HG03066 (cell line): ENCODE results near the gene MMS22L.

Source experiments
- ATAC-seq: cut with Tn5 transposase; IDR thresholded peaks from one replicate; pipeline ENCODE4 v1.9.1; 2021; ENCODE audit warnings: low read depth; ENCODE audit not compliant: unreplicated experiment

Gene MMS22L

DNA sequence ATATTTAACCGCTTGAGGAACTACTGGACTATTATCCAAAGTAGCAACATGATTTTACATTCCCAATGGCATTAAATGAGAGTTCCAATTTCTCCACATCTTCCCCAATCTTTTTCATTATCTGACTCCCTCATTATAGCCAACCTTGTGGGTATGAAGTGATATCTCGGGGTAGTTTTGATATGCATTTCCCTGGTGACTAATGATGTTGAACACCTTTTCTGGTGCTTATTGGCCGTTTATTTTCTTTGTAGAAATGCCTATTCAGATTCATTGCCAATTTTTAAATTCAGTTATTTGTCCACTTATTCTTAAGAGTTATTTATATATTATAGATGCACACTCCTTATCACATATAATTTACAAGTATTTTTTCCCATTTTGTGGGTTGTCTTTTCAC is 129.0 kb downstream of the MMS22L start:
- no peak for ATAC-seq

DNA sequence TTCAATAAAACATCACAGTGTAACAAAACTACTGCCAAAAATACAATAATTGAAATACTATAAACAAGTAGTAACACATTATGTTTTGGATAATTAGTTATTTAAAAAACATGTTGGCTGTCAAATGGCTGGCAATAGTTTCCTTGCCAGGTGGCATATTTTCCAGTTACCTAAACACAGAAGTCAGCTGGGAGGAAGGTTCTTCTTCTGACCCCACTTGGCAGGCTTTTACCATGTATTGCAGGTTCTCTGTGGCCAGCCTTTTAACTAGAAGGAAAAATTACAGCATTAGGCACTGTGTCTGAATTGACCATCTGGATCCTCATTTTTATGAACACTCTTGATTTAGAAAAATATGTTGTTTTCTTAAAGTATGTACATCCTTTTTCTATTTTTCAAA is 131.4 kb downstream of the MMS22L start:
- no peak for ATAC-seq

DNA sequence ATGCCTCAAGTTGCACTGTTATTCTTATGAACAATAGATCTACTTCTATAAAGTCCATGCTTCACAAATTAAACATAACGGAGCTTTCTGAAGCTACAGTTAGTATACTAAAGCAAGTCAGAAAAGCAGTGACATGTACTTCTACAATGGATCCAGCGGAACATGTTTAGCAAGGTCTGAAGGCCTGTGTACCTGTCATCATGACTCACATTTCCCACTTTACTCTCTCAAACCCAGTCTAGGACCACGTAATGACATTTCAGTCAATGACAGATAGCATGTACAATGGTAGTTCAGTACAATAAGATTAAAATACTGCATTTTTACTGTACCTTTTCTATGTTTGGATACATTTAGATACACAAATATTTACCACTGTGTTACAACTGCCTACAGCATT is 132.1 kb downstream of the MMS22L start:
- ATAC-seq = no peak

DNA sequence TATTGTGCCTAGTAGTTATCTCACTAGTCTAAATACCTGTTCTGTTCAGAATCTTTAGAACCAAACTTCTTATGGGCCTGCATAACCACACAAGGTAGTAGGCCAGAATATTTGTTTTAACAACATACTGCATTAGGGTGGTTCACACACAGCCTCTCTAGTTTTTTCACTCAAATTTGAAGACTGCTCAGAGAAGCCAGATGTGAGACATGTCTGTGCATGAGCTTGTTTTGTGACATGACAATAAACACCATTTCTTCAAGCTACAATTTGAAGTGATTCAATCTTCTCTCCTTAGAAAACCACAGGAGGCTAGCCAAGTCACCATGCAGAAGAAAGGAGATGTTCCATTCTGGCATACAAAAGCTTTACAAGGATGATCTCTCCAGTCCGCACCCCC is 135.6 kb downstream of the MMS22L start:
- ATAC-seq = no peak

DNA sequence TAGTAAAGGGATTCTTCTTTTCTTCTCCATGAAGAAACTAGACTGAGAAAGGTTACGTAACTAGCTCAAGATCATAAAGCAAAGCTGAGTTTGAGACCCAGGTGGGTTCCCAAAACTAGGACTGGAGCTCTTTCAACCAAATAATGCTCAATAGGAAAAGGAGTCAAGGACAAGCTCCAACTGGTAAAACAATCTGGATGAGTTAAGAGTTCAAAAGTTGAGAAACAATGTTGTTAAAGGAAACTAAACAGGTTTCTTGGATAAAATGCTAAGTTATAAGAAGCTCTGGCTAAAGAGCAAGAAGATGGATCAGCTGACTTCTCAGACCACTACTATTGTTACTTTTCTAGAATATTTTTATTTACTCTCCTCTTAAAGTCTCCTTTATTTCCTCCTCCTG is 137.3 kb downstream of the MMS22L start:
- no peak for ATAC-seq

DNA sequence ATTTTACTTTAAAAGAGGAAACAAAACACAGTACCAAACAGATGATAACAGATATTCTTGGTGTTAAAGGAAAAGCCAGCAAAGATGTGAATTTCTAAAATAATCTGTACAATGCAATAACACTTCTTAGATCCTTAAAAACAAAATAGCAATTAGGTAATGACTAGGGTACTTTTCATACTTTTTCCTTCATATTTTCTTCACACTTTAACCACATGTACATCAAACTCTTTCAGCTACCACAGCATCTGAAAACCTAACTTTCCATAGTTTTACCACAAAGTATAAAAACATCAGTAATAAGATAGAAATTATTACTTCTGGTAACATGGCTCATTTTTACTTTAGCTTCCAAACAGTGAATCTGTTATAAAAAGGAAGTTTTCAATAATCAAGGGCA is 141.3 kb downstream of the MMS22L start:
- no peak for ATAC-seq

DNA sequence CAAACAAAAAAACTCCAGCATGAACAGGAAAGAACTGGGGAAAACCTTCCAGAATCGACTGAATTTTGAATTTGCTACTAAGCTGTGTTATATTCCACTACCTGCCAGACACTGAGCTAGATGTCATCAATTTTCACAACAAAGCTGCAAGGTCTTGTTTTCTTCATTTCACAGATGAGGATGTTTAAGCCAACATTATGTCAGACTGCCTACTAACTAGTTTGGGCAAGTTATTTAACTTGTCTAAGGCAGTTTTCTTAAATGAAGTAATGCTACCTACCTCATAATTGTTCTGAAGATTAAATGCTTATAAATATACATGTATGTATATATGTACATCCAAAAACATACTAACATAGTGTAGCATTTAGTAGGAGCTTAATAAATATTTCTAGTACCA is 144.4 kb downstream of the MMS22L start:
- no peak for ATAC-seq

DNA sequence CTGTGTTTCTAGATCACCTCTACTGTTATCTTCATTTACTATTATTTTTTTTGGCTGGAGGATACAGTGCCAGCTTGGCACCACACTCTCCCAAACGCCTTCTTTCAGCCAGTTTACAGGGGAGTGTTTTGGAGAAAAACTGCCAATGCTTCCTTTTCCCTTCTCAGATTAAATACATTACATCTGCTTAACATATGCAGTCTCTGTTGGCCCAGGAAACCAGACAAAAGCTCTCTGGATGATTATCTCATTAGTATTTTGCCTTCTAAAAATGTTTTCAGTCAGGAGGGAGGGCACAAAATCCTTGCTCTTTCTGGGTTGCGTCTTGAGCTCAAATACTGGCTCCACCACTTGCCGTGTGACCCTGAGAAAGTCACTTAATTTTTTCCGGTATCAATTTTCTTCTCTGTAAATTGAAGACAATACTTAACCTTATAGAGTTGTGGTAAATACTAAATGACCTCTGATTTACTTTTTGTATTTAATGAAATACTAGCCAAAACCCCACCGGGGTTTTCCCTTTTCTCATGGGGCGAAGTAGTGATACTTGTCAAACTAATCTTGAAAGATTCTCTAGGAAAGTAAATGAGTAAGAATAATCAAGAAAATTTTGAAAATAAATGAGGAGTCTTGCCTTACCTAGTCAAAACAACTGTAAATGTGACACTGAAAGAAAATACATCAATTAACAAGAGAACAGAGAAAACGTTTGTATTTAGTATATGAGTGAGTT is 146.2 kb downstream of the MMS22L start:
- no peak for ATAC-seq

DNA sequence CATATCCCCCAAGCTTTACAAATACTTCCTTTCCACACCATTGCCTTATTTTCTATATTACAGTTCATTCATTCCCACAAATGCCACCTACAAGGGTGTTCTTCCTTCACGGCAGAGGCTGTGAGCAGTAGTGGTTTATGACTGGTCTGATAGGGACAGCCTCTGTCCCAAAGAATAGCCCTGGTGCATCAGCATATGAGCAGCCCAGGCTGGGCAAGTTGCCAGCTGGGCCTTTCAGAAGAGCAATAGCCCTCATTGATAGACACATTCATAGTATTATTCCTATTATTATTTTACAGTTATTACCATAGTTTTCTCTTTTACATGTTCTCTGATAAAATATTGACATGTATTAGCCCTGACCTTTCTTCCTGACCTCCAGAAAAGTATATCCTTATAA is 149.9 kb downstream of the MMS22L start:
- no peak for ATAC-seq

DNA sequence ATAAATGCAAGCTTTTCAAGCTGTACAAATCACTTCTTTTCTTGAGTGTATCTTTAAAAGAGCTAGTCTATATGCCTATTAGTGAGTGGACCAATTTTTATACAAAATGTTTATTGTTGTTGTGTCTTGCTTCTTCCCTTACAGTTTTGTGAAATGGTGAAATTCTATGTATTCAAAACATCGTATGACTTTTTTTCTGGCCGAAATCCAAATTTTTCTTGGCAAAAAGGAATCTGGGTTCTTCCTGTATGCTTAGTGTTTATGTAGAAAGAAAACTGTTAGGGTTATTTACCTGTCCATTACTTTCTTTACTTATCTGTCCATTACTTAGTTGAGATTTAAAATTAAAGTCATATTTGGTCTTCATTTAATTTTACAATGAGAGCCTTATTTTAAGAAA is 153.9 kb downstream of the MMS22L start:
- no peak for ATAC-seq

DNA sequence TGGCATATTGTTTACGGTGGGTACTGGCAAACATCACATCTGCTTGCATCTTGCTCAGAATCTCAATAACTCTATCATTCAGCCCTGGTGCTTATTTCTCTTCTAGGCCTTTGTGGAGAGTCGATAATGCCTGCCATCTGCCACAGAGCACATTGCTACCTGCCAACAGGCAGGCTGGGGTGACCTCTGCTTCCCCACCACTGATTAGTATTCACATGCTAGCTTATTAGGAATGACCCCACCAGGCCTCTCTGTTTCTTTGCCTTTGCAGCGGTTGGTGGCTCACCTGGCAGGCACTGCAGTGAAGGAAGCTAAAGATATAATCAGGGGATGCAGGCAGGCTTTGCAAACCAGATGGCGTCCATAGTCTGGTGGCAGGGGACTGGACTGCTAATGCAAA is 154.5 kb downstream of the MMS22L start:
- ATAC-seq = no peak

DNA sequence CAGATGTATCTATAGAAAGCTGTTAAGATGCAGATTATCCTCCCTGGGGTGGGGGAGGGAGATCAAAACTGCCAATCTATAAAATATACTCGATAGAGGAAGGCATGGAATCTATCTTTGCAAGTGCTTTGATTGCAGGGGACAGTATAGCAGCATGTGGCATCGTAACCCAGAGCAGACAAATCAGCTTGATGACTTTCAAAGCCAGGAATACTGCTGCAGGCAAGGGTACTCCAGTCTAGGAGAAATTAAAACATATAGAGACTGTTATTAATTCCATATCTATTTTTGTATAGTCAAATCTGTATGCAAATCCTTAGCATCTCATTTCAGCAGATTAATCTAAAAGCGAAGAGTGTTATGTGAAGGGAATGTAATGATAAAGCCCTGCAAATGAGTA is 159.4 kb downstream of the MMS22L start:
- ATAC-seq = no peak

DNA sequence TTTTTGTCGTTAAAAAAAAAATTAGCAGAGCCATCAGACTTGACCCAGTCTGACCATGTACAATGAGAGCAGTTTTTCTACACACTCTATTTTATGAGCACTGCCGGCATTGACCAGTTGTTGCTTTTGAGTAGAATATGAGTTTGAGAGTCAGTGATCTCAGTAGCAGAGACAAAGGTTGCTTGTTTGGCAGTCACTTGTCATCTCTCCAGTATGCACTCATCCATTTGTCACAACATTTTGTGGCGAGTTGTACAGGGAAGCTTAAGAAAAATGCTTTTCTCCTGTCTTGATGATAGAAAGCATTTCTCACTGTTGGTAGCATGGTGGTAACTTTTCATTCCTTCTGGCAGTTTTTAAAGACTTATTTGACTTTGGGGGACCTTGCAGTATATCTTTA is 159.9 kb downstream of the MMS22L start:
- ATAC-seq = no peak

DNA sequence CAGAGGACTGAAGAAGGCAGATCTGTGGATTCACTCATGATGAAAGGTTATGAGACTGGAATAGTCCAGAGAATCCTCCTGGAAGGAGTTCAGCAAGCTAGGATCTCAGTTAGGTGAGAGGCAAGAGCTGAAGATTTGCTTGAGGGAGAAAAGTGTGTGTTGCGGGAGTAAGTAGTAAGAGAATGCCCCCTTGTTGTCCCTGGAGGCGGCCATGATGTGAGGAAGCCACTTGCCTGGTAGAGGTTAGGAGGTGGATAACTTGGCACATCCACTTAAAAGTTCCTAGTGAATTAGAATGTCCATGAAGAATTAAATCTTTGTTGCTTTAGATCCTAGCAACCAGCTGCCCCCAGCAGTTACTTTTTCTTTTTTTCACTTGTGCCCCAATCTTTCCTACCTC is 162.5 kb downstream of the MMS22L start:
- ATAC-seq = no peak

DNA sequence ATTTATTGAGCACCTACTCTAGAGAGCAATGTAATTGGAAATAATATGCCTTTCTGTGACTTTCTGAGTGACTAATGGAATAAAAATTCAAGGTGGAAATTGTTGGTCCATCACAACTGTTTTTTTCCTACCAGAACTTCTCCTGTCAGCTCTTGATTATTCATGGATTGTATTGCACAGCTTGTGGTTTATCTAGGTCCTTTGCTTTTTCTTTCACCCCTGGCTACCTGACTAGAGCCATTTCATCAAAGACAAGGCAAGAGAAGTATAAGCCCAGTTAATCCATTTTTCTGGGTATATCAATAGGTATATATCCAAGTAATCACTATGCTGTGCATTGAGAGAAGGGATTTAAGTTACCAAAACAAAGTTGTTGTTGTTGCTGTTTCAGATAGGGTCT is 168.4 kb downstream of the MMS22L start:
- ATAC-seq = no peak

DNA sequence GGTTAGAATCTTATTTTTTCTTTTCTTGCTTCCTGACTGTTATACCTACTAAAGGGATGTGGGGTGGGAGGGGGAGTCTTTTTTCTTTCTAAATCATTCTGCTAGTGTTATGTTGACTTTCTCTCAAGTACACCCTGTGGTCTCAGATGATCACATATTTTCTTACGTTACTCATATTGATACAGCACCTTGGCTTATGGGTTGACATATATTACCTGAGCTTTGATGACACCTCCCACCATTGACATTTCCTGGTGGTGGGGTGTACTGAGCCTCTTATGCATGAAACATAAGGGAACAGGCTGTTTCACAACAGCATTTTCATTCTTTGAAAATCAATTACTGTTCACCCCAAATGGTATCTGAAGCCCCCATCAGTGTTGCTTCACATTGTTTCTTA is 169.8 kb downstream of the MMS22L start:
- ATAC-seq = no peak

DNA sequence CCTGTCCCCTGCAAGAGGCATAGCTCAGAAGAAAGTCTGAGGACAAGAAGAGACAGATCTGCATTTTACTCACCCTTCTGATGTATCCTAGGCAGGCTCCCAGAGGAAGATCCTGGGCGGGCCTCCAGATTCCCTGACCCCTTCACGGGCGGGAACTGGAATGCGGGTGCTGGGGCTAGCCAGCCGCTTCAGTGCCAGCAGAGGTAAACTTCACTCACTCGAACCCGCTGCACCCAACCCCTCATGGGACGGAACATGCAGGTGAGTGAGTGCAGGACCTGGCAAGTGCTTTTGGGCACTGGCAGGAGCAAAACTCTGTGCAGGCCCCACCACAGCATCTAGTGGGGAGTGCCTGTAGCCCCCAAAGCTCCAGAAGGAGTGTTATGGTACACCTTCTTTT is 171.8 kb downstream of the MMS22L start:
- ATAC-seq = no peak

DNA sequence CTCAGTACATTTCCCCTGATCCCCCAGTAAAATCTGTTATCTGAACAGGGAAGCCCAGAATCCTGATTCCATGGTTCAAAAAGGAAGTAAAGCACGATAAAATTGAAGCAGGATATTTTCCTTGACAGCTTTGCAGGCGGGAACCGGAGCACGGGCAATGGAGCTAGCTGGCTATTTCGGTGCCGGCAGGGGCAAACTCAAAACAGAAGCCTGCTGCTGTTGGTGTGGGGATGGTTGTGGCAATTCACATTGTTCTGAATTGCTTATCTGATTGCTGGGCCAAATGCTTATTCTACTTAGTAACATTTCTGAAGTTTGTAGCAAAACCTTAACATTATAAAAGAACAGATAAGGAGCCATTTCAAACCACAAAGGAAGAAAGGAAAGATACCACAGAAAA is 172.4 kb downstream of the MMS22L start:
- ATAC-seq = no peak

DNA sequence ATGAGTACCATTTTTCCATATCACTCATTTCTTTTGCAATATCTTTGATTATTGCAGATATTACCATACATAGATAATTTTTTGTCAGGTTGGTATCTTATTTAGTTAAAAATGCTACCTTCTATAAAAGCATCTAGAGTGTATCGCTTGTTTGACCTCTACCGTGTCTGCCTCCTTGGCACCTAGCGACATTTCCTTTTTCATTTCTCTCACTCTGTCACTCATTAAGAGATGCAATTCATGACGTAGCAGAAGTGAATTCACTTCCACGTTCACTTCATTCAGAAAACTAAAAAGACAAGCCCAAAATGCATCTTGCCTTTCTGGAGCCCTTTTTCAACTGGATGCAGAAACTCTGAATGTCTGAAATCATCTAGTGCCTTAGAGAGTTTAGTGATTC is 172.9 kb downstream of the MMS22L start:
- no peak for ATAC-seq

DNA sequence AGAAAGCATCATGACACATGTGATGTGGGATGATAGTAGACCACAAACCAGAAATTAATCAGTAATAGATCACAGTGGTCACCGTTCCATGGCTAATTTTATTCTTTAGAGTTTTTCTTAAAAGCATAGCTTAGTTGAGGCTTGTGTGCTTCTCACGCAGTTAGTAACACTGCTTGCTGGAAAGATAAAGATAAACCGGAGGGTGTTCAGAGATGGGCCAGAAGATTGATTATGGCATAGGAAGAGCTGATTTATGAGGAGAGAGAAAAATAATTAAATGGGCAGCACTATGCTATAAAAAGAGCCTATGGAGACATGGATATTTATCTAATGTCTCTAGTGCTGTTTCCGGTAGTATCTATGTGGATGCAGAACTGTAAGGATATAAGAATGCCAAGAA is 173.6 kb downstream of the MMS22L start:
- ATAC-seq = no peak

DNA sequence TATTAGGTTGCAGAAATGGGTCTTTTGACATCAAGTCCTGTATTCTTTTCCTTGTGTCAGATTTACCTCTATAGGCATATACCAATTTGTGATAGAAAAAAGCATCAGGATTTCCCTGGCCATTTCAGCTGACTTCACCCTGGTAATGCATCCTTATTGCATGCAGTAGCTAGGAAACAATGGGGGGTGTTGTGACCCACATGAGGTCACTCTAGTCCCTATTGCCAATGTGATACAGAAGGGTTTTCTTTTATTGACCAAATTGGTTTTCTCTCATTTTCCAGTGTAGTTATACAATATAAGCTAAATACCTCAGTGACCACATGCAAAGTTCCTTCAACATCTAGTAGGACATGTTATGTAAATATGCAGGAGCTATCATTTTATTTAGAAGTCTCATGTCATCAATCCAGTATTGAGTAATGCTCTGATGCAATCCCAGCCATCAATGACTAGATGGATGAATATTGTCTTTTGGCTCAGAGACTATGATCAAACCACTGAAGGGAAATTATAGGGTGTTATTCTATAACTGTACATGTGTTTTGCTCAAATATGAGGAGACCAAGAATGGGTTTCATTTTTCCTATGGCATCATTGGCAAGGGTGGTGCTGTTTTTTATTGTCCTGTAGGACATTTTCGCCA is 180.7 kb downstream of the MMS22L start:
- ATAC-seq = no peak

DNA sequence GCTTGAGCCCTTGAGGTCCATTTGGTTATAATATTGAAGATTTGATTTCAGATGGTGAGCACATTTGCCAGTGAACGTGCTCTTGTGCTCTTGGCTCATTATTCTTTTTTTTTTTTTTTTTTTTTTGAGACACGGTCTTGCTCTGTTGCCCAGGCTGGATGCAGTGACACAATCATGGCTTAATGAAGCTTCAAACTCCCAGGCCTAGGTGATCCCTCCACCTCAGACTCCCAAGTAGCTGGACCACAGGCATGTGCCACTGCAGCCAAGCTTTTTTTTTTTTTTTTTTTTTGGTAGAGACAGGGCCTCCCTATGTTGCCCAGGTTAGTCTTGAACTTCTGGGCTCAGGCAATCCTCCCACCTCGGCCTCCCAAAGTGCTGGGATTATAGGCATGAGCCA is 182.3 kb downstream of the MMS22L start:
- no peak for ATAC-seq
